PC-3 (cell line): ENCODE measurements around the gene DNLZ. TPM values are rescaled to one million over a fixed set of nuclear protein-coding genes. Genes with fewer than 3 reads are reported as not detected.

Experiments
- ATAC-seq: fragments of 200-7000 bp; cut with Tn5 transposase; 2 replicates; pipeline ENCODE4 v1.9.1; 2020; ENCODE audit warnings: mild to moderate bottlenecking, moderate library complexity
- BruUV-seq: library from RNA; stranded (reverse); fragments of 400-500 nt; replicated peaks from 2 replicates; lab custom pipeline; 2021; lab: Mats Ljungman, UMichigan
- CTCF ChIA-PET: fragments of 300-600 bp; sonication (Branson Sonifier 250); formaldehyde crosslinking; loops from one replicate; lab custom pipeline; 2022; ENCODE audit warnings: antibody characterized with exemption; lab: Charles Lee
- POLR2A ChIA-PET: fragments of 300-600 bp; sonication (Branson Sonifier 250); formaldehyde crosslinking; loops from one replicate; lab custom pipeline; 2022; ENCODE audit warnings: antibody characterized with exemption; ENCODE audit not compliant: unreplicated experiment; lab: Charles Lee
- DNase-seq: peaks from one replicate; pipeline ENCODE4 v3.0.0-alpha.2; 2015
- H2AFZ ChIP-seq: fragments of 300-600 bp; sonication (generic); 2 replicates; pipeline ENCODE4 v1.6.0; 2016; ENCODE audit warnings: antibody characterized with exemption, low read length
- H3F3A ChIP-seq: fragments of 300-600 bp; sonication (generic); one replicate; pipeline ENCODE4 v1.6.0; 2017; ENCODE audit warnings: antibody characterized with exemption, low read length, control low read depth, mild to moderate bottlenecking; ENCODE audit not compliant: unreplicated experiment
- H3K27ac ChIP-seq: fragments of 300-600 bp; sonication (generic); 2 replicates; pipeline ENCODE4 v1.5.1; 2016; ENCODE audit warnings: mild to moderate bottlenecking, low read length
- H3K27me3 ChIP-seq: fragments of 300-600 bp; sonication (generic); 2 replicates; pipeline ENCODE4 v1.6.1; 2016; ENCODE audit warnings: low read length, mixed read lengths
- H3K36me3 ChIP-seq: fragments of 300-600 bp; sonication (generic); 2 replicates; pipeline ENCODE4 v1.6.1; 2016; ENCODE audit warnings: low read depth, mixed run types, low read length, mixed read lengths
- H3K4me1 ChIP-seq: fragments of 300-600 bp; sonication (generic); 2 replicates; pipeline ENCODE4 v1.5.1; 2016; ENCODE audit warnings: low read length; ENCODE audit not compliant: insufficient read depth
- H3K4me2 ChIP-seq: fragments of 300-600 bp; sonication (generic); 2 replicates; pipeline ENCODE4 v1.6.0; 2016; ENCODE audit warnings: low read length
- H3K4me3 ChIP-seq: fragments of 300-600 bp; sonication (generic); 2 replicates; pipeline ENCODE4 v1.5.1; 2016; ENCODE audit warnings: mild to moderate bottlenecking, low read length, mixed read lengths
- H3K79me2 ChIP-seq: fragments of 300-600 bp; sonication (generic); 2 replicates; pipeline ENCODE4 v1.6.1; 2017; ENCODE audit warnings: low read length, mixed read lengths
- H3K9ac ChIP-seq: fragments of 300-600 bp; sonication (generic); 2 replicates; pipeline ENCODE4 v1.6.0; 2016; ENCODE audit warnings: mild to moderate bottlenecking, low read length
- H3K9me2 ChIP-seq: fragments of 300-600 bp; sonication (generic); replicated peaks from 2 replicates; pipeline ENCODE4 v1.6.1; 2016; ENCODE audit warnings: mixed run types, low read length, mixed read lengths
- H3K9me3 ChIP-seq: fragments of 300-600 bp; sonication (generic); 2 replicates; pipeline ENCODE4 v1.6.1; 2016; ENCODE audit warnings: low read length, mixed read lengths
- H4K20me1 ChIP-seq: fragments of 300-600 bp; sonication (generic); 2 replicates; pipeline ENCODE4 v1.6.1; 2016; ENCODE audit warnings: low read length, mixed read lengths
- EZH2 ChIP-seq: fragments of 300-600 bp; sonication (generic); IDR thresholded peaks from one replicate; pipeline ENCODE4 v1.6.1; 2017; ENCODE audit warnings: antibody characterized with exemption, mild to moderate bottlenecking, low read length; ENCODE audit not compliant: unreplicated experiment
- EZH2phosphoT487 ChIP-seq: fragments of 300-600 bp; sonication (generic); IDR thresholded peaks from 2 replicates; pipeline ENCODE4 v1.6.1; 2018; ENCODE audit warnings: mild to moderate bottlenecking, antibody characterized with exemption, low read length, borderline replicate concordance
- intact Hi-C: fragments of 100-400 bp; cut with micrococcal nuclease; formaldehyde crosslinking; loops from 2 replicates; pipeline ENCODE4 v1.9.0; 2023
- total RNA-seq: library from RNA; depleted of rRNA; stranded (reverse); fragments of >200 nt; gene quantifications from 2 replicates; pipeline ENCODE4 v1.2.3, GENCODE V29; 2014
- TF ChIP-seq, protein P1 (sequence below): fragments of 300-600 bp; sonication (generic); conservative IDR thresholded peaks from 2 replicates; pipeline ENCODE4 v1.5.1; 2017; ENCODE audit warnings: antibody characterized with exemption, low read depth, mild to moderate bottlenecking, low read length

Gene DNLZ
- total RNA-seq, 1 experiment from 2014 or later = 51.4 TPM

DNA sequence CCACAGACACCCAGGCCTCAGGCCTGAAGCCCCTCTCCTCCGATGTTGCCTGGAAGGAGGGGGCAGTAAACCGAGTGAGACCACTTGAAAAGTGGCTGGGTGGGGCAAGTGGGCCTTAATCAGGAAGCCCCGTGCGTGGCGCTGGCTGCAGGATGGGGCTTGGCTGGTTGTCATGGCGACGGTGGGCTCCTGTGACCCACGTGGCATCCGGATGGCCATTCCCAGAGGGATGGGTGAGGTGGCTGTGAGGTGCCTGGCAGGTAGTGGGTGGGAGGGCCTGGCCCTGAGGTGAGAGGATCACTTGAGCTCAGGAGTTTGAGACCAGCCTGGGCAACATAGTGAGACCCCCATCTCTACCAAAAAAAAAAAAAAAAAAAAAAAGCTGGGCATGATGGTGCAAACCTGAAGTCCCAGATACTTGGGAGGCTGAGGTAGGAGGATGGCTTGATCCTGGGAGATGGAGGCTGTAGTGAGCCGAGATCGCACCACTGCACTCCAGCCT, 31.0 kb downstream of the DNLZ start:
- no TSS peak for BruUV-seq
- H3K9me2 ChIP-seq = no peaks in the 10 kb centered on the region
- no peaks in the 10 kb centered on the region for H3F3A ChIP-seq
- H3K36me3 ChIP-seq = no peaks in the 10 kb centered on the region
- intact Hi-C loops = no loop called here
- ChIA-PET POLR2A (no interaction called here), CTCF (no interaction called here)
- TF ChIP-seq EZH2phosphoT487 (no peak), EZH2 (no peak)
- TF ChIP-seq, protein P1, sequence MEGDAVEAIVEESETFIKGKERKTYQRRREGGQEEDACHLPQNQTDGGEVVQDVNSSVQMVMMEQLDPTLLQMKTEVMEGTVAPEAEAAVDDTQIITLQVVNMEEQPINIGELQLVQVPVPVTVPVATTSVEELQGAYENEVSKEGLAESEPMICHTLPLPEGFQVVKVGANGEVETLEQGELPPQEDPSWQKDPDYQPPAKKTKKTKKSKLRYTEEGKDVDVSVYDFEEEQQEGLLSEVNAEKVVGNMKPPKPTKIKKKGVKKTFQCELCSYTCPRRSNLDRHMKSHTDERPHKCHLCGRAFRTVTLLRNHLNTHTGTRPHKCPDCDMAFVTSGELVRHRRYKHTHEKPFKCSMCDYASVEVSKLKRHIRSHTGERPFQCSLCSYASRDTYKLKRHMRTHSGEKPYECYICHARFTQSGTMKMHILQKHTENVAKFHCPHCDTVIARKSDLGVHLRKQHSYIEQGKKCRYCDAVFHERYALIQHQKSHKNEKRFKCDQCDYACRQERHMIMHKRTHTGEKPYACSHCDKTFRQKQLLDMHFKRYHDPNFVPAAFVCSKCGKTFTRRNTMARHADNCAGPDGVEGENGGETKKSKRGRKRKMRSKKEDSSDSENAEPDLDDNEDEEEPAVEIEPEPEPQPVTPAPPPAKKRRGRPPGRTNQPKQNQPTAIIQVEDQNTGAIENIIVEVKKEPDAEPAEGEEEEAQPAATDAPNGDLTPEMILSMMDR = no peak
- peaks cover 4% of the 10 kb centered on the region; the same call in 1 of the 2 replicates for H4K20me1 ChIP-seq
- no peak overlapping the region for H2AFZ ChIP-seq
- H3K27ac ChIP-seq = no peak overlapping the region
- no peak overlapping the region for H3K4me2 ChIP-seq
- no peaks in the 10 kb centered on the region for H3K27me3 ChIP-seq
- peaks cover 8% of the 10 kb centered on the region for H3K4me1 ChIP-seq
- no peak overlapping the region for H3K4me3 ChIP-seq
- H3K9ac ChIP-seq = no peak overlapping the region
- ATAC-seq (no peak), DNase-seq (no peak)
- H3K9me3 ChIP-seq = no peaks in the 10 kb centered on the region
- H3K79me2 ChIP-seq = peaks cover 30% of the 10 kb centered on the region

DNA sequence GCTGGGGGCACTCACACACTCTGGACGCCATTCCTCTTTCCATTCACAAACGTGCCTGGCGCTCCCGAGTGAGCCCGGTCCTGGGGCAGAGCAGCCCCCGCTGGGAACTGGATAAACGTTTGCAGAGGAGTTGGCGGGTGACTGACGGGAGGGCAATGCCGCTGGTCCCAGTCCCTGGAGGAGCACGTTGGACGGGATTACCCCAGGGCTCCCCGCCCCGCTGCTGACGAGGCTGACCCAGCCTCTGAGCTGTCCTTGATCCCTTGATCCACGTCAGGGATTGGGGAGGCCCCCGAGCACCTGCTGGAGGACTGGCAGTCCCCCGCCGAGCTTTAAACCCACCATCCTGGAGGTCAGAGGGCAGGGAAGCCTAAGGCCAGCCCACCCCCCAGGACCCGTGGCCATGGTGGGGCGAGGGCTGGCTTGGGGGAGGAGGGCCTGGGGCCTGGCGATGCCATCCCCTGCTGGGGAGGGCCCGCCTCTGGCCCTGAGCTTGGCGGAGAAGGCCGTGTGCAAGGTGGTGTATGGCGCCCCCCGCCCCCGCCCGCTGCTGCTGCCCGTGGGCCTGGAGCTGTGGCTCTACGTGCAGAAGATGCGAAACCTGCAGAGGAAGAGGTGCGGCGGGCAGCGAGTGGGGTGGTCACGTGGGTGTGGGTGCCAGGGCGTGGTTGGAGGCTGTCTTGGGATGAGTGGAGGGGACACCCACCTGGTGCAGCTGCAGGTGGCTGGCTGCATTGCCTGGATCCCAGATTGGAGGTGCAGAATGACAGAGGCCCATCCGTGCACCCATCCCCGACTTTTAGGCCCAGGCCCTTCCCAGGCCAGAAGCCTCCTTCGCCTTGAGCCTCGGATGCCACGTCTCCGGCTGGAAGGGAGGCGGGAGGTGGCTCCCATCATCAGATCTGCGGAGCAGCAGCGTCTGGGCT, 31.7 kb downstream of the DNLZ start:
- Histone ChIP-seq H3K9me2 (no peaks in the 10 kb centered on the region), H2AFZ (no peak overlapping the region), H3K4me1 (peaks cover 8% of the 10 kb centered on the region), H3K4me3 (no peak overlapping the region), H3K9ac (no peak overlapping the region), H3K9me3 (no peaks in the 10 kb centered on the region), H3K4me2 (no peak overlapping the region), H4K20me1 (peaks cover 4% of the 10 kb centered on the region; the same call in 1 of the 2 replicates), H3K79me2 (peaks cover 30% of the 10 kb centered on the region), H3F3A (no peaks in the 10 kb centered on the region), H3K27ac (no peak overlapping the region), H3K36me3 (no peaks in the 10 kb centered on the region), H3K27me3 (no peaks in the 10 kb centered on the region)
- no peak for ATAC-seq
- no peak for TF ChIP-seq EZH2phosphoT487
- no peak for TF ChIP-seq EZH2
- TF ChIP-seq, protein P1 = no peak
- DNase-seq = no peak
- CTCF ChIA-PET = no interaction called here
- POLR2A ChIA-PET = no interaction called here
- no TSS peak for BruUV-seq
- intact Hi-C loops = no loop called here

DNA sequence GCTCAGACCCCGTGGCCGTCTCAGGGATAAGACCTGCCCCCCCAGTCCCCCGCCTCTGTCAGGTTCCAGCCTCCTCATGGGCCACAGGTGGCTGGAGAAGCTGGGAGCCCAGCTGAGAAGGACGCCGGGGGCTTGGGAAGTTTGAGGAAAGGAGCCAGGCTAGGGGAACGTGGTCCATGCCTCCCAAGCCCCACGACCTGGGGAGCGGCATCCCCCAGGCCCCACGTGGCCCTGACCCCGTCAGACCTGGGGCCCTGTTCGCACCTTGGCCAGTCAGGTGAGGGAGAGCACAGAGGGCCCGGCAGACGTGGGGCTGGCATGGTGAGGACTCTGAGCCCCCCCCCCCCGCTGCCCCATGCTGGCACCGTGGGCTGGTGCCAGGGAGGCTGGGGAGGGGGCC, 32.5 kb downstream of the DNLZ start:
- no peaks in the 10 kb centered on the region for H3K9me2 ChIP-seq
- BruUV-seq = no TSS peak
- no peak for DNase-seq
- TF ChIP-seq, protein P1 = no peak
- TF ChIP-seq EZH2phosphoT487 (no peak), EZH2 (no peak)
- H3K9me3 ChIP-seq = no peaks in the 10 kb centered on the region
- H3K79me2 ChIP-seq = peaks cover 30% of the 10 kb centered on the region
- H4K20me1 ChIP-seq = peaks cover 4% of the 10 kb centered on the region; the same call in 1 of the 2 replicates
- H3F3A ChIP-seq = no peaks in the 10 kb centered on the region
- no peak overlapping the region for H3K9ac ChIP-seq
- no peak overlapping the region for H3K4me2 ChIP-seq
- H3K27ac ChIP-seq = no peak overlapping the region
- H3K27me3 ChIP-seq = no peaks in the 10 kb centered on the region
- ChIA-PET POLR2A (no interaction called here), CTCF (no interaction called here)
- H2AFZ ChIP-seq = no peak overlapping the region
- peaks cover 8% of the 10 kb centered on the region for H3K4me1 ChIP-seq
- no peak for ATAC-seq
- no peaks in the 10 kb centered on the region for H3K36me3 ChIP-seq
- H3K4me3 ChIP-seq = no peak overlapping the region
- intact Hi-C loops = no loop called here
